OCI-LY3 (cell line): Measurements from ENCODE around the gene IFI6.

Experiments used
- EZH2phosphoT487 ChIP-seq: fragments of 200-600 bp; shearing (Covaris generic); IDR thresholded peaks from 2 replicates; pipeline ENCODE4 v1.6.1; 2018; ENCODE audit warnings: antibody characterized with exemption, mixed run types, low read depth
- TF ChIP-seq, protein P1 (sequence below): fragments of 200-600, 300-600 bp; sonication (generic); IDR thresholded peaks from 2 replicates; pipeline ENCODE4 v1.5.1; 2014; ENCODE audit warnings: antibody characterized with exemption, low read length, low read depth

DNA sequence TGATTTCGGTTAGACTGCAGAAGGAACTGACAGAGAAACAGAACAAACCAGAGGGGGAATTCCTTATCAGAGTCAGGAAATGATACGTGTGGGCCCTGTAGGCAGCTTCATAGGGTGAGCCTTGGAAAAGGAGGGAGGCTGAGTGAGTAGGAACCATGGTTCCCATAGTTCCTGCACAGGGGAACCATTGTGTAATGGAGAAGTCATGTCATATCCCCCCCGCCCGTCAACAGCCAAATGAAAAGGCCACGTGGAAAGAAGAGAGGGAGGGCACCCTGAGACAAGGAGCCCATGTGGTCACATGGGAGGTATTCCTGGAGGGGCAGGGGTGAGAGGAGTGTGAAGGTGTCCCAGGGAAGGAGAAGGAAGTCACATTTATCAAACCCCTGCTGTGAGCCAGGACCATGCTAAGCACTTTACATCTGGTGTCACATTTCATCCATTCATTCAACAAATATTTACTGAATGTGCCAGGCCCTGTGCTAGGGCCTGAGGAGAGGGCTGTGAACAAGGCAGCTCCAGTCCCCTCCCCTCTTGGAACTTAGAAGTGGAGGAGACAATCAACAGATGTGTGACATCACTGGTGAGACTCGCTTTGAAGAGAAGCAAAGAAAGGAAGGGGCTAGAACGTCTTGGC is 21.3 kb downstream of the IFI6 start:
- TF ChIP-seq, protein P1, sequence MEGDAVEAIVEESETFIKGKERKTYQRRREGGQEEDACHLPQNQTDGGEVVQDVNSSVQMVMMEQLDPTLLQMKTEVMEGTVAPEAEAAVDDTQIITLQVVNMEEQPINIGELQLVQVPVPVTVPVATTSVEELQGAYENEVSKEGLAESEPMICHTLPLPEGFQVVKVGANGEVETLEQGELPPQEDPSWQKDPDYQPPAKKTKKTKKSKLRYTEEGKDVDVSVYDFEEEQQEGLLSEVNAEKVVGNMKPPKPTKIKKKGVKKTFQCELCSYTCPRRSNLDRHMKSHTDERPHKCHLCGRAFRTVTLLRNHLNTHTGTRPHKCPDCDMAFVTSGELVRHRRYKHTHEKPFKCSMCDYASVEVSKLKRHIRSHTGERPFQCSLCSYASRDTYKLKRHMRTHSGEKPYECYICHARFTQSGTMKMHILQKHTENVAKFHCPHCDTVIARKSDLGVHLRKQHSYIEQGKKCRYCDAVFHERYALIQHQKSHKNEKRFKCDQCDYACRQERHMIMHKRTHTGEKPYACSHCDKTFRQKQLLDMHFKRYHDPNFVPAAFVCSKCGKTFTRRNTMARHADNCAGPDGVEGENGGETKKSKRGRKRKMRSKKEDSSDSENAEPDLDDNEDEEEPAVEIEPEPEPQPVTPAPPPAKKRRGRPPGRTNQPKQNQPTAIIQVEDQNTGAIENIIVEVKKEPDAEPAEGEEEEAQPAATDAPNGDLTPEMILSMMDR = no peak
- TF ChIP-seq EZH2phosphoT487 = no peak
